HepG2 (cell line): Measurements from ENCODE around the gene C6orf62. TPM values are rescaled to one million over a fixed set of nuclear protein-coding genes. Genes with fewer than 3 reads are reported as not detected.

ENCODE experiments used
- ARNT2 ChIP-seq: sonication (generic); formaldehyde crosslinking; IDR thresholded peaks from 2 replicates; pipeline ENCODE4 v1.8.0; 2022; ENCODE audit warnings: mild to moderate bottlenecking, low read depth, missing genetic modification reagents, moderate library complexity
- CCDC6 ChIP-seq: sonication (generic); formaldehyde crosslinking; IDR thresholded peaks from 2 replicates; pipeline ENCODE4 v1.8.1; 2022; ENCODE audit warnings: mild to moderate bottlenecking, missing genetic modification reagents, moderate library complexity
- CEBPB ChIP-seq: IDR thresholded peaks from 2 replicates; pipeline ENCODE4 v1.6.1; 2011; ENCODE audit warnings: low read depth, low read length, improper control_type of control experiment, borderline replicate concordance
- FOXA1 ChIP-seq, 2 experiments: fragments of 450-650 bp in 1 of 2; sonication (generic) in 1 of 2; formaldehyde crosslinking in 1 of 2; IDR thresholded peaks; 2 replicates each; pipeline versions ENCODE4 v1.4.0 to v1.6.1; 2016 to 2020; ENCODE audit warnings: missing genetic modification reagents in 1 of 2
- HDAC2 ChIP-seq: sonication (generic); formaldehyde crosslinking; IDR thresholded peaks from 2 replicates; pipeline ENCODE4 v1.4.0; 2020; ENCODE audit warnings: missing genetic modification reagents
- HES4 ChIP-seq: sonication (generic); formaldehyde crosslinking; IDR thresholded peaks from 2 replicates; pipeline ENCODE4 v1.9.0; 2021; ENCODE audit warnings: mild to moderate bottlenecking, missing genetic modification reagents, borderline replicate concordance
- HMGA1 ChIP-seq: sonication (generic); formaldehyde crosslinking; conservative IDR thresholded peaks from 2 replicates; pipeline ENCODE4 v1.4.0; 2020; ENCODE audit warnings: missing genetic modification reagents
- IKZF4 ChIP-seq: sonication (generic); formaldehyde crosslinking; IDR thresholded peaks from 2 replicates; pipeline ENCODE4 v1.5.1; 2020; ENCODE audit warnings: borderline replicate concordance, mild to moderate bottlenecking, low read depth, missing genetic modification reagents; ENCODE audit errors: not compliant biosample characterization
- PCBP2 ChIP-seq: fragments of 200-400 bp; formaldehyde crosslinking; optimal IDR thresholded peaks from 2 replicates; pipeline ENCODE3; 2018; ENCODE audit warnings: low read length, low read depth; ENCODE audit not compliant: poor library complexity, severe bottlenecking
- PITX1 ChIP-seq: sonication (generic); formaldehyde crosslinking; IDR thresholded peaks from 2 replicates; pipeline ENCODE4 v1.5.1; 2020; ENCODE audit warnings: mild to moderate bottlenecking, missing genetic modification reagents
- SNRNP70 ChIP-seq: fragments of 200-400 bp; formaldehyde crosslinking; IDR thresholded peaks from 2 replicates; pipeline ENCODE4 v1.6.1; 2017; ENCODE audit warnings: mild to moderate bottlenecking, low read depth, low read length, moderate library complexity
- STAT5B ChIP-seq: sonication (generic); formaldehyde crosslinking; IDR thresholded peaks from 2 replicates; pipeline ENCODE4 v1.4.0; 2020; ENCODE audit warnings: missing genetic modification reagents
- ZC3H13 ChIP-seq: sonication (generic); formaldehyde crosslinking; IDR thresholded peaks from 2 replicates; pipeline ENCODE4 v1.8.1; 2023; ENCODE audit warnings: mild to moderate bottlenecking, missing genetic modification reagents, moderate library complexity
- ZMAT3 ChIP-seq: sonication (generic); formaldehyde crosslinking; conservative IDR thresholded peaks from 2 replicates; pipeline ENCODE4 v1.7.0; 2021; ENCODE audit warnings: missing genetic modification reagents
- ZNF839 ChIP-seq: sonication (generic); formaldehyde crosslinking; IDR thresholded peaks from 2 replicates; pipeline ENCODE4 v1.4.0; 2020; ENCODE audit warnings: missing genetic modification reagents, mild to moderate bottlenecking, borderline replicate concordance
- polyA plus RNA-seq, 8 experiments: library from polyadenylated mRNA; depleted of rRNA in 3 of 8; stranded (reverse) in 7 of 8; unstranded in 1 of 8; fragments of >200 nt; fragmentation: Illumina TruSeq in 4 of 8; extraction: Trizol in 4 of 8; gene quantifications; 2 replicates each; pipeline versions ENCODE4 v1.2.1 to v1.2.3, GENCODE V29; 2011 to 2016; ENCODE audit warnings: low read depth in 4 of 8, missing spikeins in 1 of 8, mixed read lengths in 1 of 8; ENCODE audit not compliant: insufficient read depth in 1 of 8
- total RNA-seq, 5 experiments: library from RNA; depleted of rRNA; stranded (reverse); fragments of >200 nt; fragmentation: Illumina TruSeq; extraction: Trizol; gene quantifications; 2 replicates each; pipeline ENCODE4 v1.2.3, GENCODE V29; 2016; ENCODE audit warnings: low read depth in 1 of 5
- TF ChIP-seq, protein P1 (sequence below): sonication (generic); formaldehyde crosslinking; IDR thresholded peaks from 2 replicates; pipeline ENCODE4 v1.5.0; 2020; ENCODE audit warnings: missing genetic modification reagents
- TF ChIP-seq, protein P2 (sequence below), 2 experiments: sonication (generic) in 1 of 2; formaldehyde crosslinking in 1 of 2; IDR thresholded peaks; 2 replicates each; pipeline versions ENCODE4 v1.4.0 to v1.6.1; 2016 to 2020; ENCODE audit warnings: borderline replicate concordance in 1 of 2, low read depth in 1 of 2, mild to moderate bottlenecking in 1 of 2, missing genetic modification reagents in 1 of 2
- TF ChIP-seq, protein P3 (sequence below): sonication (generic); formaldehyde crosslinking; IDR thresholded peaks from 2 replicates; pipeline ENCODE4 v1.4.0; 2020; ENCODE audit warnings: missing genetic modification reagents, borderline replicate concordance
- TF ChIP-seq, protein P4 (sequence below): sonication (generic); formaldehyde crosslinking; IDR thresholded peaks from 2 replicates; pipeline ENCODE4 v1.4.0; 2020; ENCODE audit warnings: missing genetic modification reagents, low read depth, mild to moderate bottlenecking, borderline replicate concordance

Gene C6orf62
- total and polyA plus RNA-seq, 2 of the 13 experiments (the other 11 are each of a cell fraction or from before 2014, with no cell fraction given) = 54.8 to 90.4 TPM

DNA sequence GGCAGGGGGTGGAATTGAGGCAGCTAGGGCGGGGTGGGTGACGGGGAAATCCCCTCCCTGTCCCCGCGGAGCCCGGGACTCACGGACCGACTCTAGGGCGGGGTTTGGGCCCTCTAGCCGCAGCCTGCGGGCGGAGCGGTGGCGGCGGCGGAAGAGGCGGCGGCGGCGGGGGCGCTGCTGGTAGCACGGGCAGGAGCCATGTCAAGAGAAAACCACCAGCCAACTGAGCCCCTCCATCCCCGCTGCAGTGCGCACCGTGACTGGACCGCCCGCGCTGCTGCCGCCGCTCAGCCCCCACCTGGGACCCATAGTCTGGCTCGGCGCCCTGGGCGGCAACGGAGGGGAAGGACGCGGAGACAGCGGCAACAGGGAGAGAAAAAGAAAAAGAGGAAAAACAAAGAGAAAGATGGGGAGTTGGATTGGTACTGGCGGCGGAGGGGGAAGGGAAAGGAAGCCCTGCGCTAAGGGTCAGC lies 1.2 kb upstream of the C6orf62 start (continued):
- TF ChIP-seq PCBP2 = no peak
- no peak for TF ChIP-seq SNRNP70
- no peak for TF ChIP-seq FOXA1 (IDR thresholded peaks at IDR 0.05)
- TF ChIP-seq FOXA1 (CRISPR knock-in tag; IDR thresholded peaks at IDR 0.05) = no peak
- no peak for TF ChIP-seq HMGA1
- no peak; the same call in none of the 2 replicates for TF ChIP-seq ARNT2
- no peak for TF ChIP-seq STAT5B (CRISPR knock-in tag)
- no peak for TF ChIP-seq CEBPB
- 0 out of 2 replicates have a peak, but pooled peaks have one; percentile 51 for TF ChIP-seq PITX1 (CRISPR knock-in tag)
- TF ChIP-seq, protein P1, sequence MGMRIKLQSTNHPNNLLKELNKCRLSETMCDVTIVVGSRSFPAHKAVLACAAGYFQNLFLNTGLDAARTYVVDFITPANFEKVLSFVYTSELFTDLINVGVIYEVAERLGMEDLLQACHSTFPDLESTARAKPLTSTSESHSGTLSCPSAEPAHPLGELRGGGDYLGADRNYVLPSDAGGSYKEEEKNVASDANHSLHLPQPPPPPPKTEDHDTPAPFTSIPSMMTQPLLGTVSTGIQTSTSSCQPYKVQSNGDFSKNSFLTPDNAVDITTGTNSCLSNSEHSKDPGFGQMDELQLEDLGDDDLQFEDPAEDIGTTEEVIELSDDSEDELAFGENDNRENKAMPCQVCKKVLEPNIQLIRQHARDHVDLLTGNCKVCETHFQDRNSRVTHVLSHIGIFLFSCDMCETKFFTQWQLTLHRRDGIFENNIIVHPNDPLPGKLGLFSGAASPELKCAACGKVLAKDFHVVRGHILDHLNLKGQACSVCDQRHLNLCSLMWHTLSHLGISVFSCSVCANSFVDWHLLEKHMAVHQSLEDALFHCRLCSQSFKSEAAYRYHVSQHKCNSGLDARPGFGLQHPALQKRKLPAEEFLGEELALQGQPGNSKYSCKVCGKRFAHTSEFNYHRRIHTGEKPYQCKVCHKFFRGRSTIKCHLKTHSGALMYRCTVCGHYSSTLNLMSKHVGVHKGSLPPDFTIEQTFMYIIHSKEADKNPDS (CRISPR knock-in tag) = no peak
- TF ChIP-seq IKZF4 = no peak
- TF ChIP-seq, protein P2, sequence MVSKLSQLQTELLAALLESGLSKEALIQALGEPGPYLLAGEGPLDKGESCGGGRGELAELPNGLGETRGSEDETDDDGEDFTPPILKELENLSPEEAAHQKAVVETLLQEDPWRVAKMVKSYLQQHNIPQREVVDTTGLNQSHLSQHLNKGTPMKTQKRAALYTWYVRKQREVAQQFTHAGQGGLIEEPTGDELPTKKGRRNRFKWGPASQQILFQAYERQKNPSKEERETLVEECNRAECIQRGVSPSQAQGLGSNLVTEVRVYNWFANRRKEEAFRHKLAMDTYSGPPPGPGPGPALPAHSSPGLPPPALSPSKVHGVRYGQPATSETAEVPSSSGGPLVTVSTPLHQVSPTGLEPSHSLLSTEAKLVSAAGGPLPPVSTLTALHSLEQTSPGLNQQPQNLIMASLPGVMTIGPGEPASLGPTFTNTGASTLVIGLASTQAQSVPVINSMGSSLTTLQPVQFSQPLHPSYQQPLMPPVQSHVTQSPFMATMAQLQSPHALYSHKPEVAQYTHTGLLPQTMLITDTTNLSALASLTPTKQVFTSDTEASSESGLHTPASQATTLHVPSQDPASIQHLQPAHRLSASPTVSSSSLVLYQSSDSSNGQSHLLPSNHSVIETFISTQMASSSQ (IDR thresholded peaks at IDR 0.05; ENCODE audit: low read depth) = no peak
- TF ChIP-seq, protein P2 (CRISPR knock-in tag; IDR thresholded peaks at IDR 0.05; ENCODE audit: borderline replicate concordance) = no peak
- no peak for TF ChIP-seq HDAC2 (CRISPR knock-in tag)
- TF ChIP-seq, protein P3, sequence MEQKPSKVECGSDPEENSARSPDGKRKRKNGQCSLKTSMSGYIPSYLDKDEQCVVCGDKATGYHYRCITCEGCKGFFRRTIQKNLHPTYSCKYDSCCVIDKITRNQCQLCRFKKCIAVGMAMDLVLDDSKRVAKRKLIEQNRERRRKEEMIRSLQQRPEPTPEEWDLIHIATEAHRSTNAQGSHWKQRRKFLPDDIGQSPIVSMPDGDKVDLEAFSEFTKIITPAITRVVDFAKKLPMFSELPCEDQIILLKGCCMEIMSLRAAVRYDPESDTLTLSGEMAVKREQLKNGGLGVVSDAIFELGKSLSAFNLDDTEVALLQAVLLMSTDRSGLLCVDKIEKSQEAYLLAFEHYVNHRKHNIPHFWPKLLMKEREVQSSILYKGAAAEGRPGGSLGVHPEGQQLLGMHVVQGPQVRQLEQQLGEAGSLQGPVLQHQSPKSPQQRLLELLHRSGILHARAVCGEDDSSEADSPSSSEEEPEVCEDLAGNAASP (CRISPR knock-in tag) = no peak
- TF ChIP-seq CCDC6 (CRISPR knock-in tag) = 0 out of 2 replicates have a peak, but pooled peaks have one; percentile 41
- TF ChIP-seq, protein P4, sequence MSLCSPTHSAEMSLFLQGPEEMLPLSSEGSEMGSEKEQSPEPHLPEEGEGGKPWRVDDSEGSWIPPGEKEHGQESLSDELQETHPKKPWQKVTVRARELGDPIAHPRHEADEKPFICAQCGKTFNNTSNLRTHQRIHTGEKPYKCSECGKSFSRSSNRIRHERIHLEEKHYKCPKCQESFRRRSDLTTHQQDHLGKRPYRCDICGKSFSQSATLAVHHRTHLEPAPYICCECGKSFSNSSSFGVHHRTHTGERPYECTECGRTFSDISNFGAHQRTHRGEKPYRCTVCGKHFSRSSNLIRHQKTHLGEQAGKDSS (CRISPR knock-in tag) = no peak
- TF ChIP-seq HES4 (CRISPR knock-in tag) = 0 out of 2 replicates have a peak, but pooled peaks have one; percentile 66
- TF ChIP-seq ZC3H13 (CRISPR knock-in tag) = peak; percentile 90
- no peak for TF ChIP-seq ZMAT3
- TF ChIP-seq ZNF839 (CRISPR knock-in tag) = no peak
